Fibroblast of peridontal ligament (primary cell): ENCODE data around the gene RAB7A.
A peak's percentile ranks its signal among the peaks of the same experiment; 100 is the strongest.

Experiments used
- DNase-seq: peaks from one replicate; pipeline ENCODE4 v3.0.0-alpha.2; 2010; ENCODE audit errors: extremely low read depth

The RAB7A gene

GRCh38 chr3:128848936-128849335, 123.0 kb downstream of the RAB7A start:
- DNase-seq, result no peak

GRCh38 chr3:128849911-128850455, 124.0 kb downstream of the RAB7A start:
- DNase-seq, result peak; percentile 47

DNA sequence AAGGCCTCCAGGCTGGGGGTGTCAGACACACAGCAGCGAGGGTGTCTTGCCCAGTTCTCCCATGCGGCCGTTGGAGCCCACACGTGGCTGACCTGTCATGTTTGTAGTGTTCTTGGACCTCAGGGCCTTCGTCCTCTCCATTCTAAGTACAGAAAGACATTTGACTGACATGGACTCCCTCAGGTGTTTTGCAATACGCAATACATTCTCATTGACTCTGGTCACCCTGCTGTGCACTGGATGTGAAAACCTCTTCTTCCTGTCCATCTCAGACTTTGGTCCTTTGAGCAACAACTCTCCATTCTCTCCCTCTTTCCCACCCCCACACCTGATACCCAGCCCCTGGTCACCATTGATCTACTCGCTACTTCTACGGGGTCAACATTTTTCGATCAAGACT, 124.6 kb downstream of the RAB7A start:
- no peak for DNase-seq

DNA sequence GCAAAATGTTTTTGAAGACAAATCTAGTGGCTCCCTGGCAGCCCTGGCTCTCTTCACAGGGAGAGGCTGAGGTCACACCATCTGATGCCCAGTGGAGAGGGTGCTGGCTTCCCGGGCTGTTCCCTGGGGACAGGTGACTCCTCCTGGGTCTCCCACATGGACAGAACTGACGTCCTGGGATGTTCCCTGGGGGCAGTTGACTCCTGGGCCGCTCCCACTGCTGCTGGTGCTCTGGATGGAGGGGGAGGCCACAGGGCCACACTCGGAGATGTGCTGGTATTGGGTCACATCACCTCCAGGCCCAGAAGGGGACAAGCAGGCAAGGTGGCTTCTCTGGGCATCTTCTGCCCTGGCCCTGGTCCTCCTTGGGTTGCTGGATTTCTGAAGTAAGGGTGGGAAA, 125.6 kb downstream of the RAB7A start:
- no peak for DNase-seq

GRCh38 chr3:128853826-128854225, 127.8 kb downstream of the RAB7A start:
- DNase-seq, result no peak

- DNase-seq, result no peak
Observed at GRCh38 chr3:128854475-128854874, 128.5 kb downstream of the RAB7A start.

DNA sequence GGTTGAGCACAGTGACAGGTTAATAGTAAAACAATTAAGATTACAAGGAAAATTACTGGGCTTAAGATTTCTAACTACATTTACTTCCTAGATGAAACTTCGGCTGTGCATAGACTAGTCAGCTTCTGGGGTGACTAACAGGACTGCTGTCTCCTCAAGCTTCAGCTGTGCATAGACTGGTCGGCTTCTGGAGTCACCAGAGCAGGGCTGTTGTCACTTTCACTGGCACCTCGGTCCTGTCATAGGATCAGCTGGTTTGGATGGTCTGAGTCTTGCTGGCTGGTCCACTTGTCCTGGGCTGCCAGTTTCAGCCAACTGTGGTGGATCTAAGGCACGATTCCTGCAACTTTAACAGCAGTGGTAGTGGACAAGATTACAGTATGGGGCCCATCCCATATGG, 129.6 kb downstream of the RAB7A start:
- no peak for DNase-seq

DNA sequence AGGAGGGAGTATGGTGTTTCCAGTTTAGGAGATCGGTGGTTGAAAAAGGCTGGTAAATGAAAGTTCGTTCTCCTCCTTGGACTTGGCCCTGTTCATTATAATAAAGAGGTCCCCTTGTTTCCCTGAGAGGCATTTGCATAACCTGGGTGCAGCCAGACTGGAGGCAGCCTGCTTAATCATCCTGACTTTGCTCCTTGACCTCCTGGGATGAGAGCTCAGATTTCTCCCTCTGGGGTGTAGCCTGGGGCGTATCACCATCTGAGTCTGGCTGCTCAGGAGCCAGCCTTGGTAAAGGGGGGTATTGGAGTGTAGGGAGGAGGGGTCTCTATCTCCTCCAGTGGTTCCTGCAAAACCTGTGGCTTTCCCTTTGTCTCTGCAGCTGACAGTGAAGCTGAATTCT, 132.2 kb downstream of the RAB7A start:
- DNase-seq, result no peak

- no peak for DNase-seq
Observed at GRCh38 chr3:128859630-128860029, 133.6 kb downstream of the RAB7A start.

- no peak for DNase-seq
Observed at GRCh38 chr3:128861491-128861890, 135.5 kb downstream of the RAB7A start.

DNA sequence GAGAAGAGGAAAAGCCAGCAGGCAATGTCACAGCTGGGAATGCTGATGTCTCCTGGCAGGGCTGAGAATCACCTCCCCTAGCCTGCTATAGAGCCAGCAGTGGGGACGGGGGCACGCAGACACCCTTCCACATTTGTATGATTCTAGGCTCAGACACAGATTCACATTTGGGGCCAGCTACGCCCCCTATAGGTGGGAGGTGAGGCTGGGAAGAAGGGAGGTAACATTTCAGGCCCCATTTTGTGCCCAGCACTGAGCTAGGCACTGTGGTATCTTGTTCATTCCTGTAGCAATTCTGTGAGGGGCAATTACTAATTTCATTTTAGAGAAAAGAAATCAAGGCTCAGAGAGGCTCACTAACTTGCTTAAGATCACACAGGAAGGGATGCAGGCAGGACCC, 137.6 kb downstream of the RAB7A start:
- no peak for DNase-seq
